GM18951 (cell line): Measurements from ENCODE around the gene TMEM98.
"Not testable (repeated sequence)": the region's sequence is repeated elsewhere in the genome, so short reads cannot be mapped to it uniquely, and the experiment has no call there.

Experiments used
- POLR2A ChIP-seq: IDR thresholded peaks from 4 replicates; pipeline ENCODE4 v1.6.1; 2011; ENCODE audit warnings: mild to moderate bottlenecking; ENCODE audit not compliant: insufficient read length, insufficient read depth; ENCODE audit errors: extremely low read depth
- in situ Hi-C: fragments of 300-500 bp; cut with MboI; formaldehyde crosslinking; loops from one replicate; pipeline ENCODE4 v1.12.0; 2022; ENCODE audit warnings: low sequenced_read_pairs, mixed read lengths, inconsistent platforms; ENCODE audit not compliant: unreplicated experiment

Gene TMEM98

DNA sequence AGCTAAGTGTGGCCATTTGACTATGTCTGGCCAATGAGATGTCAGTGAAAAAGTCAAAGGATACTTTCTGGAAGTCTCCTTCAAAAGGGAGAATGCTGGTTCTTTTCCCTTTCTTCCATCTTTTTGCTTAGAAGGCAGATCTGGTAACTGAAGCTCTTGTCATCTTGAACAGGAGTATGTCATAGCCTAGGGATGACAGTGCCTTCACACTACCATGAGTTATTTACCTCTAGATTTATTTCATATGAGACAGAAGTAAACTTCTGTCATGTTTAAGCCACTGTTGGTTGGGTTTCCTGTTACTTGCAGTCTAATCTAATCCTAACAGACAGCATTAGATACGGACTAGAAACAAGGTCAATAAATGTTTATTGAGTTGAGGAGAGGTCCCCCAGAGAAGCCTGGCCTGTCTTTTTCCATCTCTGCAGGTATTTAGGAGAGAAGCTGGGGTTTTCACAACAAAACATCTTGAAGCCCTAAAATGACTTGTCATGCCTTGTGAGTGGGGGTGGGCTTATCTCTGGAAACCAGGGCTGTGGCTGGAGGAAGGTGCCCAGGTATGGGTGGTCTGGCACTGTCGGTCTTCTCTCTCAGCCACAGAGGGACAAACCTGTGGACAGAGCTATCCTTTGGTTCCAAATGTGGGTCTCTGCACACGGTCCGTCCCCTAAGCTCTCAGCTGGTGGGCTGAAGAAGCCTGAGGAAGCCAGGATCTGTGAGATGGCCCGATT, 28.5 kb downstream of the TMEM98 start:
- in situ Hi-C loops, result no loop called here
- no peak for TF ChIP-seq POLR2A

DNA sequence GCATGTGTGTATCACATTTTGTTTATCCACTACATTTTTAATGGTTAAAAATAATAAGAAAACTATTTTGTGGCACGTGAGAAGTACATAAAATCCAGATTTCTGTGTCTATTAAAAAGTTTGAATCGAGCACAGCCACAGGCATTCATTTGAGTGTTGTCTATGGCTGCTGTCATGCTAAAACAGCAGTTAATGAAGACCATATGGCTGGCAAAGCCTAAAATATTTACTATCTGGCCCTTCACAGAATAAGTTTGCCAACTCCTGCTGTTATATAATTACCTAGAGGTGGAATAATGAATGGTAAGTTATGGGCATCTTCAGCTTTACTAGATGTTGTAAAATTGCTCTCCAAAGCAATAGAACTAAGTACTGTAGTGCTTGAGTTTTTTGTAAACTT, 30.5 kb downstream of the TMEM98 start:
- no peak for TF ChIP-seq POLR2A
- in situ Hi-C loops, result no loop called here

DNA sequence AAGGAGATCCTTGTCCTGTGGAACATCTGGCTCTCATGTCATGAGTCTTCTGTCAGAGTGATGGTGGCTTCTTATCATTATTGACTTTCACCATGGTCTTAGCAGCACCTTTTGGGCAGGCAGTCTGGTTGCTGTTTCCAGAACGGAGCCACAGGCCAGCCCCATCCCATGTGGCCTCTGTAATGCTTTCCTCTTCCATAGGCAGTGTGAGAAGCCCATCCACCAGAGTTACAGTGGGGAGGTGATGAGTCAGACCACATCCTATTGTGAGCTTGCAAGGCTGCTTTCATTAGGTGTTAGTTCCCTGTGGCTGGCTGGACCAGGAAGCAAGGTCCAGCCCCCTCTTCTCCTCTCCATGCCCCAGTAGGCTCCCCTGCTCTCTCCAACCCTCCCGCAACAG, 32.9 kb downstream of the TMEM98 start:
- in situ Hi-C loops, result no loop called here

DNA sequence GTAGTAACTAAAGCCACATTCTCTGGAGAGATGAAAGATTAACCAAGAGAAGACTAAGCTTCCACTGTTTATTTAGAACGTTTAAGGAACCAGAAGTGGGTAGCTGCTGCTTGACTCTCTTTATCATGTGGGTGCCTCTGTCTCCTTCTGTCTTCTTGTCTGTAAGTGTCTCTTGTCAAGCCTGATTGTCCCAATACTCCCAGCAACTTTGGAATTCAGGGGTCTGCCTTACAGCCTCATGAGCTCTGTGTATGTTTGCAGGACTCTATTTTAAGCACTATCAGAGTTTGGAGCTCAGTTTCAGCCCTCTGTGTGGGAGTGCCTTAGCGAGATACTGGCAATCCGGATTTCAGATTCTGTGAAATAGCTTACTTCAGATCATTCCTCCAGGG, 34.4 kb downstream of the TMEM98 start:
- in situ Hi-C loops, result no loop called here
- TF ChIP-seq POLR2A, result no peak

More for the DNA sequence above, 32.9 kb downstream of the TMEM98 start:
- no peak for TF ChIP-seq POLR2A

DNA sequence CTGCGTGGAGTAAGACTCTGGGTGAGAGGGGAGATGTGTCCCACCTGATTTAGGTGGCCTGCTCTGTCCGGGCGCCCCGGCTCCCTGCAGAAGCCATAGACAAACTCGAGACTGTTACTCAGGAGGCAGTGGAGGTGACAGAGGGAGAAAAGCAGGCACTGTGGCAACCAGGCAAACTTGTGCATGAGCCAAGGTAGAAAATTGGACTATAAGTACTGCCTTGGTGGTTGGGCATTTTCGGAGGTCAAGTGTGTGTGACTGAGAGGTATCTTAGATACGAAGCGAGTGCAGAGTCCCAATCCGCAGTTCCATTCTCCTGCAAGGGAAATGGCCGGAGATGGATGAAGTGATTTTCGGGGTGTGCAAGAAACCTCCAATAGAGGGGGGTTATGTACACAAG, 36.6 kb downstream of the TMEM98 start:
- no peak for TF ChIP-seq POLR2A
- in situ Hi-C loops, result no loop called here

DNA sequence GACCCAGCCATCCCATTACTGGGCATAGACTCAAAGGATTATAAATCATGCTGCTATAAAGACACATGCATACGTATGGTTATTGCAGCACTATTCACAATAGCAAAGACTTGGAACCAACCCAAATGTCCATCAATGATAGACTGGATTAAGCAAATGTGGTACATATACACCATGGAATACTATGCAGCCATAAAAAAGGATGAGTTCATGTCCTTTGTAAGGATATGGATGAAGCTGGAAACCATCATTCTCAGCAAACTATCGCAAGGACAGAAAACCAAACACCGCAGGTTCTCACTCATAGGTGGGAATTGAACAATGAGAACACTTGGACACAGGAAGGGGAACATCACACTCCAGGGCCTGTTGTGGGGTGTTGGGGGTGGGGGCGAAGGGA, 41.3 kb downstream of the TMEM98 start:
- in situ Hi-C loops, result not testable (repeated sequence)

DNA sequence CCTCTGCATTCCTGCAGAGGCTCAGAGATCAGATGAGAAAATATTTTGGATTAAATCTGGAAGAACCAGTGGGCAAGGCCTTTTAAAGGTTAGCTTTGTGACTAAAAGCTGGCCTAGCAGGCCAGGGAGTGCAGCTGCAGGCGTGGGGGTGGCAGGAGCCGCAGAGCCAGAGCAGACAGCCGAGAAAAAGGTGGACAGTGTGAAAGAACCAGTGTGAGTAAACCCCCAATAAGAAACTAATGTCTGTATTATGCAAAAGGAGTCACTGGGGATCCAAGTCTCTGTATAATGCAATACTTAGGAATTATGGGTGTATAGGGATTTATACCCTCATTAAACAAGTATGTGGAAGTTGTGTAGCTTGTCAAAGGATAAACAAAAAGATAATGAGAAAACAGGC, 42.3 kb downstream of the TMEM98 start:
- in situ Hi-C loops, result no loop called here
- TF ChIP-seq POLR2A, result no peak

DNA sequence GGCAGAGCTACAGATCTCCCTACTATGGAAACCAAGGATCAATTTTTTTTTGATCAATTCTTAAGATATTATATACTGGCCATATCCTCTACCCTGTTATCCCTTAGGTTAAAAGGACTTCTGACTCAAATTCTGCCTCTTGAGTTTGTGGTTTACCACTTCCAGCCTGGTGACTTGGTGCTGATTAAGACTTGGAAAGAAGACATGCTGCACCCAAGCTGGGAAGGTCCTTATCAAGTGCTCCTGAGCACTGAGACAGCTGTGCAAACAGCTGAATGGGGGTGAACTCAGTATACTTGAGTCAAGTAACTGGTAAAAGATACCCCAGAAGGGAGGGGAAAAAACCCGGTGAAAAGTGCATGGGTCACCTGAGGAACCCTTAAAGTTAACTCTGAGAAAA, 43.2 kb downstream of the TMEM98 start:
- in situ Hi-C loops, result no loop called here
- TF ChIP-seq POLR2A, result no peak

DNA sequence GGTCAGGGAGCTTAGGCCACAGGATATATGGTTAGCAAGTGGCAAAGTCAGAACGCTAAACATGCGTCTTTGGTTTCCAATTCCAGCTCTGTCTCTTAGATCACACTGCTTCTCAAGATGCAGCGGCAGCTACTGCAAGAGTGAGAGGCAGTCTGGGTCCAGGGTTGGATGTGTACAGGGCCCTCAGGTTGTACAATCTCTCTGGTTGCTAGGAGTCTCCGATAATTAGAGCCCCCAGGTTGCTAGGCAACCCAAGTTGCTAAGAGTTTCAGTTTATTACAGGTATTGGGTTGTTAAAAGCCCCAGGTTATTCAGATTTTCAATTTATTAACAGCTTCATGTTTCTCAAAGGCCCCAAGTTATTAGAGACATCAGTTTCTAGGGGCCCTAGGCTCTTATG, 48.2 kb downstream of the TMEM98 start:
- in situ Hi-C loops, result no loop called here
- no peak for TF ChIP-seq POLR2A

DNA sequence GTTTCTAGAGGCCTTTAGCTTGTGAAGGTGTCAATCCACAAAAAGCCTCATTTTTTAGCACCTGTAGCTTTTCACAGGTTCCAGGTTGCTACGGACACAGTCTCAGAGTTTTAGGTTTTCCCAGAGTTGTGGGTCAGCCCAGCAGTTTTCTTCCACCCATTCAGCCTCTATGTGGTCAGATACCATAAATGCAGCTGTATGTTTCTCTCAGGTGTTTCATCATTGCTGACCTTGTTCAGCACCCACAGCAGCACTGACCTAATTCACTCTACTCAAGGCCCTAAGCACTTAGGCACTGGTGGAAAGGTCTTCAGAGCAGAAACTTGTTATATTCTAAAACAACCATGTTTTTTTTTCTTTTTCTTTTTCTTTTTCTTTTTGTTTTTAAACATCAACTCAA, 48.7 kb downstream of the TMEM98 start:
- in situ Hi-C loops, result no loop called here
- TF ChIP-seq POLR2A, result no peak

DNA sequence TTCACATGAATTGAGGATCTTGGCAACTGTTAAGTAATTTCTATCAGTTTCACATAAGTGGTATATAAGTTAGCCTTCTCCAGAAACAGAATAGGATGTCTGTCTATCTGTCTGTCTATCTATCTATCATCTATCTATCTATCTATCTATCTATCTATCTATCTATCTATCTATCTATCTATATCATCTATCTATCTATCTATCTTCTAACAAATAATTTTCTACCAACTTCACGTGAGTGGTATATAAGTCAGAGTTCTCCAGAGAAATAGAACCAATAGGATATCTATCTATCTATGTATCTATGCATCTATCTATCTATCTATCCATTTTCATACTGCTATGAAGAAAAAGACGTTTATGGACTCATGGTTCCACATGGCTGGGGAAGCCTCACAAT, 52.3 kb downstream of the TMEM98 start:
- no peak for TF ChIP-seq POLR2A
- in situ Hi-C loops, result no loop called here

DNA sequence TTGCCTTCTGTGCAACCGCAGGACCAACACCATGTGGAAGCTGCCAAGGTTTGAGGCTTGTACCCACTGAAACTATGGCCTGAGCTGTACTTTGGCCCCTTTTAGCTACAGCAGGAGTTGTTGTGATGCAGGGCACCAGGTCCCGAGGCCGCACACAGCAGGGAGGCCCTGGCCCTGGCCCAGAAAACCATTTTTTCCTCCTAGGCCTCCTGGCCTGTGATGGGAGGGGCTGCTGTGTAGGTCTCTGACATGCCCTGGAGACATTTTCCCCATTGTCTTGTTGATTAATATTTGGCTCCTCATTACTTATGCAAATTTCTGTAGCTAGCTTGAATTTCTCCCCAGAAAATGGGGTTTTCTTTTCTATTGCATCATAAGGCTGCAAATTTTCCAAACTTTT, 53.7 kb downstream of the TMEM98 start:
- in situ Hi-C loops, result not testable (repeated sequence)

DNA sequence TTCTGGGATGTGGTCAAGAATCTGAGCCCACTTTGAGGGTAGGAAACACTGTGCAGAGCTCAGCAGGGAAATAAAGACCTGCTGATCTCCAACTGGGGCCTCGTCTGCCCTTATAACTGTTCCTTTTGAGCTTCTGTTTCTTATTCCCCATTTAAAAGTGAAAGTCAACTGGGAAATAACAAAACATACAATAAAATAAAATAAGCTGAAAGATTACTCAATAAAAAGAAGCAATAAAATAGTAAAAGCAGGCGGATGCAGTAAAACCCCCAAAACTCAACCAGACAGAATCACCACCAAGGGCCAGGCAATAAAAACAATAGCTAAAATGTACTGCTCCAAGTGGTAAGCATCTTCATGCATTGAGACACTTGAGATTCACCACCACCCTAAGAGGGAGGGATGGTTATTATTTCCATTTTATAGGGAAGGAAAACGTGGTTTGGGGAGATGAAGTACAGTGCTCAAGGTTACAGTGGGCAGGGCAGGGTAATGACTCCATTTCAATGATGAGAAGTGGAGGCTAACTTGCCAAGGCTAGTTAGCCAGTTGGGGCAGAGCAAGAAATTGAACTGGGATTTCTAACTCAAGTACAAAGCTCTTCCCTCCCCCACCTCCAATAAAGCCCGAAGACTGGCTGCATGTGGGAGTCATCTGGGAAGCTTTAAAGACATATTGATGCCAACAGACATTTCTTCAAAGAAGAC, 57.2 kb downstream of the TMEM98 start:
- no peak for TF ChIP-seq POLR2A
- in situ Hi-C loops, result no loop called here

DNA sequence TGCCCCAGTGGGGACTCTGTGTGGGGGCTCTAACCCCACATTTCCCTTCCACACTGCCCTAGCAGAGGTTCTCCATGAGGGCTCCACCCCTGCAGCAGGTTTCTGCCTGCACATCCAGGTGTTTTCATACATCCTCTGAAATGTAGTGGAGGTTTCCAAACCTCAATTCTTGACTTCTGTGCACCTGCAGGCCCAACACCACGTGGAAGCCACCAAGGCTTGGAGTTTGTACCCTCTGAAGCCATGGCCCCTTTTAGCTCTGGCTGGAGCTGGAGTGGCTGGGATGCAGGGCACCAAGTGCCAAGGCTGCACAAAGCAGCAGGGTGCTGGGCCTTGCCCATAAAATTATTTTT, 59.5 kb downstream of the TMEM98 start:
- in situ Hi-C loops, result not testable (repeated sequence)

DNA sequence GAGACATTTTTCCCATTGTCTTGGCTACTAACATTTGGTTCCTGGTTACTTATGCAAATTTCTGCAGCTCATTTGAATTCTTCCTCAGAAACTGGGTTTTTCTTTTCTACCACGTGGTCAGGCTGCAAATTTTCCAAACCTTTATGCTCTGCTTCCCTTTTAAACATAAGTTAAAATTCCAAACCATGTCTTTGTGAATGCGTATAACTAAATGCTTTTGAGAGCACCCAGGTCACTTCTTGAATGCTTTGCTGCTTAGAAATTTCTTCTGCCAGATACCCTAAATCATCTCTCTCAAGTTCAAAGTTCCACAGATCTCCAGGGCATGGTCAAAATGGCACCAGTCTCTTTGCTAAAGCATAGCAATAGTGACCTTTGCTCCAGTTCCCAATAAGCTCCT, 59.9 kb downstream of the TMEM98 start:
- in situ Hi-C loops, result not testable (repeated sequence)
